ENCODE results near the gene KRT6C.

The KRT6C gene

DNA sequence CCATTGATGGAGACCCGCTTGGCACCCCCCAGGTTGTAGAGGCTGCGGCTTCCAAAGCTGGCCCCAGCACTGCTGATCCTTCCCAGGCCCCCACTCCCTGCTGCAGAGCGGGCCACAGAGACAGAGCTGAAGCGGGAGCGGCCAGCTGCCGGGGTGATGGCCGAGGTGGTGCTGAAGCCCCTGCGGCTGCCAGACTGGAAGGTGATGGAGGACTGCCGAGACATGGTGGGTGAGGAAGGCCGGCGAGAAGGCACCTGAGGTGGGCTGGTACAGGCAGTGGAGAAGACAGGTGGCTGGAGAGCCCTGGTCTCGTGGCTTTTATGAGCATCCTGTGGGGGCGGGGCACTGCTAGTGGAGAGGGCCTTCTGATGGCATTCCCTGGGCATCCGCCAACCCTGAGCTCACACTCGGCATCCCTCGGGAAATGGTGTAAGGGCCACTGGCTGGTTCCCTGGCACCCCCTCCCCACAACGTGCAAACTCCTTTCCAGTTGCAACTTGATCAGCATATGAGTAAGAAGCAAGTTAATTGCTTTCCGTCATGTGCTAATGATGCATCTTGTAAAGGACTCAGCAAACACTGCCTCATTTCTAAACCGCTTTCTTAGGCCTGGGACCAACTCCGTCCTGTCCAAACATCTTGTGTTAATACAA is 39.4 kb downstream of the KRT6C start, which contains the start of gene KRT75:
Gene KRT75 (minus strand): TSS at position 291 of the 653 bp plus-strand sequence. CDS start 67 bp downstream, at position 224.
- DNase-seq, result no peak

DNA sequence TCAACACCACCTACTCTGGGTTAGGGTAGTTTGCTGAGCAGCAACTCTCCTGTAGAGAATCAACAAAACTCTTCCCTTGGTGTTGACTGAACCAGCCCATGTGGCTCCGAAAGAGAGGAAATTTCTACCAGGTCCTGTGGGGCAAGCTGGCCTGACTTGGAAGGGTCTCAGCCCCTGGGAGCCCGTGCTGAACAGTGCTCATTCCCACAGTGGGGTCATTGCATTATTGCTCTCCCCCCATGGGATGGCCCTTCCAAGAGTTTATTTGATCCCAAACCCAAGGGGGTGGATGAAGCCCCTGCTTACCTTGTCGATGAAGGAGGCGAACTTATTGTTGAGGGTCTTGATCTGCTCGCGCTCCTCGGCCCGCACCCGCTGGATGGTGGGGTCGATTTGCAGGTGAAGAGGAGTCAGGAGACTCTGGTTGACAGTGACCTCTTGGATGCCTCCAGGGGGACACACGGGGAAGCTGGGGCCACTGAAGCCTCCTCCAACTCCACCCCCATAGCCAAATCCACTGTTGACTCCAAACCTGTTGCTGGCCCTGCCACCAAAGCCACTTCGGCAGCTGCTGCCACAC is 40.0 kb downstream of the KRT6C start:
- no peak for DNase-seq

- no peak for DNase-seq
Observed at GRCh38 chr12:52432559-52433207, 40.9 kb downstream of the KRT6C start.

GRCh38 chr12:52428121-52428520 is 45.5 kb downstream of the KRT6C start:
- DNase-seq, result no peak

DNA sequence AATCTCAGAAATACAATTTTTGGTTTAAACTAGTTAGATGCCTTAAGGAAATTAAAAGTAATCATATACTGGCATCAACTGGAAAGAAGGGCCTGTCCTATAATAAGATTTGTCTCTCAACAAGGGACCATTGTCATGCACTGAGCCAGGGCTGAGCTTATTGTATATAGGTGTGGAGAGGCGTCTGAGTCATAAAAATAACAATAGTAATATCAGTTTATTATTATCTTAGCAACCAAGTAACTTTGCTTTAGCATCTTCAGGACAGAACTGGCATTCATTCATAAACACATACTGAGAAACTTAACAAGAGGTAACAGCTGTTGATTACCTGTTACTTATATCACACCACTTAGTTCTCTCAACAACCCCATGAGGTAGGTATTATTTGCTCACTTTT is 46.5 kb downstream of the KRT6C start:
- no peak for DNase-seq

GRCh38 chr12:52426034-52426433 is 47.6 kb downstream of the KRT6C start:
- DNase-seq, result no peak

DNA sequence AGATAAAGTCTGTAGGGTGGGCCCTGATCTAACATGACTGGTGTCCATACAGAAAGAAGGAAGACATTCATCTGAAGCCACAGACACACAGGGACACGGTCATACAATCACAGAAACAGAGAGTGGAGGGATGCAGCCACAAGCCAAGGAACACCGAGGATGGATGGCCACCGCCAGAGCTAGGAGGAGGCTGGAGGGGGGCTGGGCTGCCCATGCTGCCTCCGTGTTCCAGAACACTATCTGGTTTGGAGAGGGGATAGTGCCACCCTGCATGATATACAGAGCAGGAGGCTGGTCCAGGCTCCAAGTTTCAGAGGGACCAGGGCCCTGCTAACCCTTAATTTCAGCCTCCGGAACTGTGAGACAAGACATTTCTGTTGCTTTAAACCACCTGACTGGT is 48.1 kb downstream of the KRT6C start:
- DNase-seq, result no peak

DNA sequence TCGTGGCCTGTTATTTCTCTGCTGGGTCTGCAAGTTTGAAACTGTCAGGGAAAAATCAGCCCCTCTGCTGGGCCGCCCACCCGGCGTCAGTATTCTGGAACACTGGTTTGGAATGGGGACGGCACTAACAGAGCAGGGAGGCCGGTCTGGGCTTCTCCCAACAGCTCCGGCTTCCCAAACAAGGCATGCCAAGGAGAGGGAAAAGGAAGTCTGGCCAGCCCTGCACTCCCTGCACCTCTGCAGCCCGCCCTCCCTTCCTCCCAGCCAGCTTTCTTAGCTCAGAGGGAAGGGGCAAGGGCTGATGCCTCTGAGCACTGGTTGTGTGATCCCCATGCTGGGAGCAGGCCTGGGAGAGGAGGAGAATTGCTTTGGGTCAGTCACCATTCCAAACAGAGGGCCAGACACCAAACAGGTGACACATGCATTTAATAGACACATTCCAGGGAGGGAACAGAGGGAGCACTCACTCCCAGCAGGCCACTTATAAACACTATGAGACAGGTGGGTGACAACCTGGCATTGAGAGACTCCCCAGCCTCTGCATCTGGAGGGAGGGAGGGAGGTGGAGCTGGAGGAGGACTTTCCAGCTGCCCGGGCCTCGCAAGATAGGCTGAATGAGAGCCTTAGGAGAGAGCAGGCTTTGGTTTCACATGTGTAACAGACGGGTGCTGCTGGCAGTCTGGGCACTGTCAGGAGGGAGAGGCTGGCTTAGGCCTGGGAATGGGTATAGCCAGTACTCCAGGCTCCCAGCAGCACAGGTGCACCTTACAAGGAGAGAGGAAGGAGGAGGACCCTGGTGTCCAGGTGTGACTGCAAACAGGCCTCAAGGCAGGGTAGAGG is 49.7 kb downstream of the KRT6C start:
- DNase-seq, result no peak

GRCh38 chr12:52423035-52423434 is 50.6 kb downstream of the KRT6C start:
- DNase-seq, result no peak

- DNase-seq, result no peak
Observed at GRCh38 chr12:52419656-52420055, 53.9 kb downstream of the KRT6C start.

DNA sequence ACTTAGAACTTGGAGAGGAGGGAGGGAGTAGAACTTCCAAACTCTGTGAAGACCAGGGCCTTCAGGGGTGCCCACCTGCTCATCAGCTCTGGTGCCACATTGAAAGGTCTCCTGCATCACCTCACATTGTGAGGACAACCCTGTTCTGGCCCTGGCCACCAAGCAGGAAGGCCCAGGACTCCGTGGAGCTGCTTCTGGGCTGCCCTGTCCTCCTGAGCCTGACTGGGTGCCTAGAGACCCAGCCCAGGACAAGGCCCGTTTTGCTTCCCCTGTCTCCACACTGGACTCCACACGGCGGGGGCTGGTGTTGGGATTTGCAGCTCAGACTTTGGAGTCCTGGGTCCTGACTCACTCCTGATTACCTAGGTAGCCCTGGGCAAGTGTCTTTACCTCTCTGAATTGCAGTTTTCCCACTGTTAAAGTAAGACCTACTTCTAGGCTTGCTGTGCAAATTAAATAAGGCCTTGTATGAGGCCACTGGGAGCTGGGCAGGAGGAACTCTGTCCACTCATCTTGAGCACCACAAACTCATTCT is 55.0 kb downstream of the KRT6C start:
- DNase-seq, result no peak
